HEK293 (cell line): ENCODE data around the gene PPOX.
A peak's percentile ranks its signal among the peaks of the same experiment; 100 is the strongest.

Source experiments
- CTCF ChIA-PET: fragments of 350-600 bp; formaldehyde crosslinking; extraction: SDS; loops from one replicate; lab custom pipeline; 2021; ENCODE audit warnings: antibody characterized with exemption; lab: Yijun Ruan, JAX
- POLR2A ChIA-PET: fragments of 300-600 bp; formaldehyde crosslinking; extraction: SDS; loops from one replicate; lab custom pipeline; 2020; ENCODE audit warnings: antibody characterized with exemption, inconsistent platforms; lab: Yijun Ruan, JAX
- H3K27ac ChIP-seq: fragments of 200-500 bp; sonication (Bioruptor generic); 2 replicates; pipeline ENCODE4 v1.5.1; 2014; ENCODE audit warnings: low read depth, low read length, control low read depth, inconsistent platforms; ENCODE audit errors: extremely low read depth
- H3K36me3 ChIP-seq, 2 experiments: fragments of 200-500 bp in 1 of 2; sonication (Bioruptor generic) in 1 of 2; 1 replicate in 1 of 2; 2 replicates in 1 of 2; pipeline ENCODE4 v1.5.1; 2014 to 2017; ENCODE audit warnings: inconsistent platforms in 2 of 2, low read length in 2 of 2; ENCODE audit not compliant: control insufficient read depth in 2 of 2, insufficient read depth in 1 of 2
- H3K4me1 ChIP-seq: fragments of 200-500 bp; sonication (Bioruptor generic); 2 replicates; pipeline ENCODE4 v1.5.1; 2014; ENCODE audit warnings: mild to moderate bottlenecking, low read length, inconsistent platforms; ENCODE audit not compliant: control insufficient read depth, insufficient read depth
- H3K4me3 ChIP-seq: 2 replicates; pipeline ENCODE4 v1.5.1; 2011; ENCODE audit warnings: low read depth, mild to moderate bottlenecking, control low read depth, low read length, moderate library complexity
- H3K9me3 ChIP-seq: fragments of 200-500 bp; sonication (Bioruptor generic); 2 replicates; pipeline ENCODE4 v1.5.1; 2014; ENCODE audit warnings: low read depth, low read length, inconsistent platforms; ENCODE audit not compliant: control insufficient read depth, insufficient read depth
- BCL11B ChIP-seq: fragments of 450-650 bp; formaldehyde crosslinking; IDR thresholded peaks from 2 replicates; pipeline ENCODE4 v1.5.1; 2016; ENCODE audit warnings: low read depth, missing biosample characterization, missing genetic modification characterization
- EGR2 ChIP-seq: fragments of 450-650 bp; formaldehyde crosslinking; IDR thresholded peaks from 2 replicates; pipeline ENCODE4 v1.5.1; 2016; ENCODE audit warnings: low read depth, missing biosample characterization, missing genetic modification characterization
- HOXC10 ChIP-seq: sonication (generic); formaldehyde crosslinking; IDR thresholded peaks from 2 replicates; pipeline ENCODE4 v1.8.1; 2023; ENCODE audit warnings: mild to moderate bottlenecking, missing genetic modification reagents
- KLF1 ChIP-seq: fragments of 450-650 bp; formaldehyde crosslinking; IDR thresholded peaks from 2 replicates; pipeline ENCODE4 v1.5.1; 2016; ENCODE audit warnings: missing biosample characterization, missing genetic modification characterization
- SP7 ChIP-seq: fragments of 450-650 bp; formaldehyde crosslinking; IDR thresholded peaks from 2 replicates; pipeline ENCODE4 v1.5.1; 2016; ENCODE audit warnings: missing biosample characterization, missing genetic modification characterization
- ZBTB17 ChIP-seq: fragments of 450-650 bp; formaldehyde crosslinking; IDR thresholded peaks from 2 replicates; pipeline ENCODE4 v1.5.1; 2016; ENCODE audit warnings: missing biosample characterization, missing genetic modification characterization
- ZBTB26 ChIP-seq: fragments of 450-650 bp; formaldehyde crosslinking; optimal IDR thresholded peaks from 2 replicates; pipeline ENCODE3; 2016; ENCODE audit warnings: missing biosample characterization, mild to moderate bottlenecking, missing genetic modification characterization
- ZFP37 ChIP-seq: fragments of 450-650 bp; formaldehyde crosslinking; IDR thresholded peaks from 2 replicates; pipeline ENCODE4 v1.5.1; 2016; ENCODE audit warnings: missing biosample characterization, missing genetic modification characterization
- ZNF146 ChIP-seq: fragments of 450-650 bp; formaldehyde crosslinking; IDR thresholded peaks from 2 replicates; pipeline ENCODE4 v1.5.1; 2016; ENCODE audit warnings: missing biosample characterization, missing genetic modification characterization
- ZNF155 ChIP-seq: fragments of 450-650 bp; formaldehyde crosslinking; IDR thresholded peaks from 2 replicates; pipeline ENCODE4 v1.5.1; 2016; ENCODE audit warnings: missing biosample characterization, missing genetic modification characterization
- ZNF274 ChIP-seq, 2 experiments: fragments of 200-500 bp in 1 of 2; fragments of 450-650 bp in 1 of 2; sonication (Bioruptor generic) in 1 of 2; formaldehyde crosslinking in 1 of 2; IDR thresholded peaks; 2 replicates each; pipeline versions ENCODE4 v1.5.1 to v1.6.1; 2014 to 2016; ENCODE audit warnings: borderline replicate concordance in 1 of 2, inconsistent platforms in 1 of 2, low read length in 1 of 2, missing biosample characterization in 1 of 2, missing genetic modification characterization in 1 of 2
- ZNF37A ChIP-seq: fragments of 450-650 bp; IDR thresholded peaks from 2 replicates; pipeline ENCODE4 v1.5.1; 2018; ENCODE audit warnings: missing biosample characterization, missing genetic modification characterization
- ZNF394 ChIP-seq: fragments of 450-650 bp; formaldehyde crosslinking; IDR thresholded peaks from 2 replicates; pipeline ENCODE4 v1.5.1; 2016; ENCODE audit warnings: missing biosample characterization, missing genetic modification characterization, mild to moderate bottlenecking, moderate library complexity, borderline replicate concordance
- ZNF416 ChIP-seq: fragments of 450-650 bp; formaldehyde crosslinking; IDR thresholded peaks from 2 replicates; pipeline ENCODE4 v1.5.1; 2016; ENCODE audit warnings: missing biosample characterization, missing genetic modification characterization
- ZNF514 ChIP-seq: fragments of 450-650 bp; formaldehyde crosslinking; IDR thresholded peaks from 2 replicates; pipeline ENCODE4 v1.5.1; 2016; ENCODE audit warnings: missing biosample characterization, missing genetic modification characterization
- ZNF529 ChIP-seq: fragments of 450-650 bp; formaldehyde crosslinking; IDR thresholded peaks from 2 replicates; pipeline ENCODE4 v1.5.1; 2017; ENCODE audit warnings: missing genetic modification characterization, missing biosample characterization; ENCODE audit not compliant: insufficient replicate concordance
- ZNF585B ChIP-seq: fragments of 450-650 bp; formaldehyde crosslinking; IDR thresholded peaks from 2 replicates; pipeline ENCODE4 v1.5.1; 2016; ENCODE audit warnings: missing biosample characterization, missing genetic modification characterization
- ZNF629 ChIP-seq: fragments of 450-650 bp; formaldehyde crosslinking; IDR thresholded peaks from 2 replicates; pipeline ENCODE4 v1.5.1; 2017; ENCODE audit warnings: missing biosample characterization, missing genetic modification characterization
- ZNF768 ChIP-seq: fragments of 450-650 bp; formaldehyde crosslinking; IDR thresholded peaks from 2 replicates; pipeline ENCODE4 v1.5.1; 2018; ENCODE audit warnings: missing biosample characterization, mild to moderate bottlenecking, missing genetic modification characterization
- ZXDB ChIP-seq: fragments of 450-650 bp; formaldehyde crosslinking; IDR thresholded peaks from 2 replicates; pipeline ENCODE4 v1.5.1; 2016; ENCODE audit warnings: missing biosample characterization, missing genetic modification characterization
- TF ChIP-seq, protein P1 (sequence below): fragments of 450-650 bp; formaldehyde crosslinking; IDR thresholded peaks from 2 replicates; pipeline ENCODE4 v1.5.1; 2016; ENCODE audit warnings: missing biosample characterization, missing genetic modification characterization, borderline replicate concordance
- TF ChIP-seq, protein P2 (sequence below): fragments of 450-650 bp; formaldehyde crosslinking; conservative IDR thresholded peaks from 2 replicates; pipeline ENCODE4 v1.5.1; 2016; ENCODE audit warnings: low read depth, missing biosample characterization, missing genetic modification characterization

The PPOX gene

DNA sequence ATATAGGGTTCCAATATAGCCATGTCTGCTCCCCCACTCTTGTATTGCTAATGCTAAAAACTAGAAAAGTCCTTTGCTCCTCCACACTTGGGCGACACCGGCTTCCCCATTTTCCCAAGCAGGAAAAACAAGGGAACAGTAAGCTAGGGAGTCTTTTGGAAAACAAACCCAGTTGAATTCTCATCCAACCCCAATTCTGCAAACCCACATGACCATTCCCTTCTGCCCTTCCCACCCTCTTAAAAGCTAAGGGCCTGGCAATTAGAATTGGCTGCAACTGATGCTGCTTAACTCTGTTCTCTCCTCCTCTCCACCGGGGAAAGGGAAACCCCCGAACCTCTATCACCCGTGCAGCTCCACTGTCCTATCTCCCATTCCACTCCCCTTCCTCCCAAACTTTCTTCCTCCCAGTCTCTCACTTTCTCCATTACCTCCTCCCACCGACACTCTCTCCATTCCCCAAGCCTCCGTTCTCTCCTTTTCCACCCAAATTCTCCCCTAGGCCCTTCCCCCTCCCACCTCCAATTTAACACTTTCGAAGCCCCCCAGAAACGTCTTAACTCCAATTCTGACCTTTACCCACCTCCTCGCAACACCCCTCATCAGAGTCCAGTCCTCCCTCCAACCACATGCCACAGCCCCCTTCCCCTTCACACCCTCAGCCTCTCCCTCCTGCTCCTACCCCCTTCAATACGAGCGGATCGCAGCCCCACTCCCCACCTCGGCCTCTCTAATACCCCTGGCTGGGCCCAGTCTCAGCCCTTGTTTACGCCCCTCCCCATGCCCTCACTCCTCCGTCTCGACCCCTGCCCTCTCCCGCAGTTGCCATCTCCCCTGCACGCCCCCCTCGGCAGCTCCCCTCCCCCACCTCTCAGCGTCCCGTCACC, 34.5 kb upstream of the PPOX start (continued):
- TF ChIP-seq, protein P1, sequence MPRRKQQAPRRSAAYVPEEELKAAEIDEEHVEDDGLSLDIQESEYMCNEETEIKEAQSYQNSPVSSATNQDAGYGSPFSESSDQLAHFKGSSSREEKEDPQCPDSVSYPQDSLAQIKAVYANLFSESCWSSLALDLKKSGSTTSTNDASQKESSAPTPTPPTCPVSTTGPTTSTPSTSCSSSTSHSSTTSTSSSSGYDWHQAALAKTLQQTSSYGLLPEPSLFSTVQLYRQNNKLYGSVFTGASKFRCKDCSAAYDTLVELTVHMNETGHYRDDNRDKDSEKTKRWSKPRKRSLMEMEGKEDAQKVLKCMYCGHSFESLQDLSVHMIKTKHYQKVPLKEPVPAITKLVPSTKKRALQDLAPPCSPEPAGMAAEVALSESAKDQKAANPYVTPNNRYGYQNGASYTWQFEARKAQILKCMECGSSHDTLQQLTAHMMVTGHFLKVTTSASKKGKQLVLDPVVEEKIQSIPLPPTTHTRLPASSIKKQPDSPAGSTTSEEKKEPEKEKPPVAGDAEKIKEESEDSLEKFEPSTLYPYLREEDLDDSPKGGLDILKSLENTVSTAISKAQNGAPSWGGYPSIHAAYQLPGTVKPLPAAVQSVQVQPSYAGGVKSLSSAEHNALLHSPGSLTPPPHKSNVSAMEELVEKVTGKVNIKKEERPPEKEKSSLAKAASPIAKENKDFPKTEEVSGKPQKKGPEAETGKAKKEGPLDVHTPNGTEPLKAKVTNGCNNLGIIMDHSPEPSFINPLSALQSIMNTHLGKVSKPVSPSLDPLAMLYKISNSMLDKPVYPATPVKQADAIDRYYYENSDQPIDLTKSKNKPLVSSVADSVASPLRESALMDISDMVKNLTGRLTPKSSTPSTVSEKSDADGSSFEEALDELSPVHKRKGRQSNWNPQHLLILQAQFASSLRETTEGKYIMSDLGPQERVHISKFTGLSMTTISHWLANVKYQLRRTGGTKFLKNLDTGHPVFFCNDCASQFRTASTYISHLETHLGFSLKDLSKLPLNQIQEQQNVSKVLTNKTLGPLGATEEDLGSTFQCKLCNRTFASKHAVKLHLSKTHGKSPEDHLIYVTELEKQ (tag by site-specific recombination) = no peak
- TF ChIP-seq SP7 (tag by site-specific recombination) (no peak; the same call in none of the 2 replicates), ZNF146 (tag by site-specific recombination) (no peak), ZNF37A (tag by site-specific recombination) (no peak), ZNF768 (tag by site-specific recombination) (no peak), BCL11B (tag by site-specific recombination) (peak; percentile 78), HOXC10 (CRISPR knock-in tag) (no peak), ZNF529 (tag by site-specific recombination) (no peak), ZXDB (tag by site-specific recombination) (peak; percentile 80)
- TF ChIP-seq, all 188 proteins: peak for 61

DNA sequence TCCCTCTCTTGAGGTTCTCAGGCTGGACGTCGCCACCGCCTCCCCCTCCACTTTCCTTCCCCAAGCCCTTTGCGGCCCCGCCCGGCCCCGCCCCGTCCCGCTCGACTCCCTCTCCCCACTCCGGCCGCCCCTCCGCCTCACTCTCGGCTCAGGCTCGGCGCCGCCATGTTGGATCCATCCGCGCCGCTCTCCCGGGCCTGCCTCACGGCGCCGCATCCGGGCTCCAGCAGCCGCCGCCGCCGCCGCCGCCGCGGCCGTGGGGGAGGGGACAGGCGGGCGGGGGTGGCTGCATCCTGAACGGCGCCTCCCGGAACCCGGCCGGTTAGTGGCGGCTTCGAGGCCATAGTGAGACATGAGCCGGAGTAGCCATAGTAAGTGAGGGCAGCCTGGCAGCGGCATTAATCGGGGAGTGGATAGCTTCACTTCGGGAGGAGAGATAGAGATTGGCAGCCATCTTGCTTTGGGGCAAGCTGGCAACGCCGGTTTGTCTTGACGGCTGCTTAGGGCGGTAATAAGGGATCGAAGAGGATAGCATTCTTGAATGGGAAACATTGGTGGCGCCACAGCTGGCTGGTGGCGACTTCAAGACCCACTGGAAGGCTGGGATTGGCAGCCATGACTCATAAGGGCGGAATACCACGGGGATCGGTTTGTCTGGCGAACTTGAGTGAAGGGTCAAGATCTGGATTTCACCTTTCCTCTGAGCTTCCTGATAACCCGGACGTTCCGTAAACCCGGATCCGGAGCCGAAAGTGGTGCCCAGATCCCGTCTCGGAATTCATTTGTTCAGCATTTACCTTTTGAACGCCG, 33.6 kb upstream of the PPOX start, which contains the start of gene DEDD:
DEDD (minus strand) TSS at position 258 of the 810 bp plus-strand sequence. CDS start 8,205 bp downstream, outside the sequence.
- Histone ChIP-seq H3K9me3 (no peaks in the 10 kb centered on the region), H3K4me1 (0 out of 2 replicates have a peak, but pooled peaks cover 2% of the 10 kb centered on the region), H3K36me3 (peaks cover 0 to 34% of the 10 kb centered on the region in 2 experiments; a peak in 2 of 3 replicates), H3K27ac (peak within 1 kb of the TSS; percentile 91), H3K4me3 (peak within 1 kb of the TSS; percentile 84)
- POLR2A ChIA-PET = interaction anchor here (0.6 to 3.8 kb wide), 15 partner anchors 9 to 693 kb away, joined by 3 to 28 read pairs (median 5); partner anchors contain the start of genes F11R, NIT1, PFDN2 and PPOX
- CTCF ChIA-PET = interaction anchor here (0.6 to 1.4 kb wide), 5 partner anchors 13 to 154 kb away, joined by 3 to 5 read pairs (median 3); partner anchors contain the start of gene PPOX
- TF ChIP-seq ZBTB26 (tag by site-specific recombination) = peak; percentile 24
- TF ChIP-seq, protein P2, sequence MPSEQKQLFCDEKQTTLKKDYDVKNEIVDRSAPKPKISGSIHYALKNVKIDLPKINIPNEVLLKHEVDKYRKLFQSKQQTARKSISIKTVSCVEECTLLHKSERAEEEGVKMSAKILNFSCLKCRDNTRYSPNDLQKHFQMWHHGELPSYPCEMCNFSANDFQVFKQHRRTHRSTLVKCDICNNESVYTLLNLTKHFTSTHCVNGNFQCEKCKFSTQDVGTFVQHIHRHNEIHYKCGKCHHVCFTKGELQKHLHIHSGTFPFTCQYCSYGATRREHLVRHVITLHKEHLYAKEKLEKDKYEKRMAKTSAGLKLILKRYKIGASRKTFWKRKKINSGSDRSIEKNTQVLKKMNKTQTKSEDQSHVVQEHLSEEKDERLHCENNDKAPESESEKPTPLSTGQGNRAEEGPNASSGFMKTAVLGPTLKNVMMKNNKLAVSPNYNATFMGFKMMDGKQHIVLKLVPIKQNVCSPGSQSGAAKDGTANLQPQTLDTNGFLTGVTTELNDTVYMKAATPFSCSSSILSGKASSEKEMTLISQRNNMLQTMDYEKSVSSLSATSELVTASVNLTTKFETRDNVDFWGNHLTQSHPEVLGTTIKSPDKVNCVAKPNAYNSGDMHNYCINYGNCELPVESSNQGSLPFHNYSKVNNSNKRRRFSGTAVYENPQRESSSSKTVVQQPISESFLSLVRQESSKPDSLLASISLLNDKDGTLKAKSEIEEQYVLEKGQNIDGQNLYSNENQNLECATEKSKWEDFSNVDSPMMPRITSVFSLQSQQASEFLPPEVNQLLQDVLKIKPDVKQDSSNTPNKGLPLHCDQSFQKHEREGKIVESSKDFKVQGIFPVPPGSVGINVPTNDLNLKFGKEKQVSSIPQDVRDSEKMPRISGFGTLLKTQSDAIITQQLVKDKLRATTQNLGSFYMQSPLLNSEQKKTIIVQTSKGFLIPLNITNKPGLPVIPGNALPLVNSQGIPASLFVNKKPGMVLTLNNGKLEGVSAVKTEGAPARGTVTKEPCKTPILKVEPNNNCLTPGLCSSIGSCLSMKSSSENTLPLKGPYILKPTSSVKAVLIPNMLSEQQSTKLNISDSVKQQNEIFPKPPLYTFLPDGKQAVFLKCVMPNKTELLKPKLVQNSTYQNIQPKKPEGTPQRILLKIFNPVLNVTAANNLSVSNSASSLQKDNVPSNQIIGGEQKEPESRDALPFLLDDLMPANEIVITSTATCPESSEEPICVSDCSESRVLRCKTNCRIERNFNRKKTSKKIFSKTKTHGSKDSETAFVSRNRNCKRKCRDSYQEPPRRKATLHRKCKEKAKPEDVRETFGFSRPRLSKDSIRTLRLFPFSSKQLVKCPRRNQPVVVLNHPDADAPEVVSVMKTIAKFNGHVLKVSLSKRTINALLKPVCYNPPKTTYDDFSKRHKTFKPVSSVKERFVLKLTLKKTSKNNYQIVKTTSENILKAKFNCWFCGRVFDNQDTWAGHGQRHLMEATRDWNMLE = peak; percentile 57; the same call in 1 of the 2 replicates
- no peak for TF ChIP-seq ZNF416 (tag by site-specific recombination)
- TF ChIP-seq KLF1 (tag by site-specific recombination) = peak; percentile 93
- TF ChIP-seq ZNF274 (IDR thresholded peaks at IDR 0.05; ENCODE audit: low read length) = no peak
- TF ChIP-seq ZNF274 (tag by site-specific recombination; IDR thresholded peaks at IDR 0.05; ENCODE audit: borderline replicate concordance) = no peak
- peak; percentile 21; the same call in 1 of the 2 replicates for TF ChIP-seq ZNF629
- TF ChIP-seq ZNF514 (tag by site-specific recombination) = no peak
- no peak; the same call in 1 of the 2 replicates for TF ChIP-seq ZFP37 (tag by site-specific recombination)
- no peak for TF ChIP-seq ZNF155 (tag by site-specific recombination)
- TF ChIP-seq ZBTB17 (tag by site-specific recombination) = peak; percentile 99
- peak; percentile 59; the same call in 1 of the 2 replicates for TF ChIP-seq ZNF394 (tag by site-specific recombination)
- no peak for TF ChIP-seq EGR2 (tag by site-specific recombination)
- TF ChIP-seq ZNF585B (tag by site-specific recombination) = no peak
- TF ChIP-seq ZNF146 (tag by site-specific recombination) = no peak
